Lung (tissue), 12 donors: ENCODE results near the gene UBL7. TPM values are rescaled to one million over a fixed set of nuclear protein-coding genes. Genes with fewer than 3 reads are reported as not detected.
A peak's percentile ranks its signal among the peaks of the same experiment; 100 is the strongest.
"Not testable (repeated sequence)": the region's sequence is repeated elsewhere in the genome, so short reads cannot be mapped to it uniquely, and the experiment has no call there.

ENCODE experiments used
- ATAC-seq: fragments of 200-7000 bp; cut with Tn5 transposase; one replicate; pipeline ENCODE4 v1.9.1; 2020; ENCODE audit warnings: moderate number of reproducible peaks; ENCODE audit not compliant: insufficient read depth, low FRiP score
- DNase-seq, 3 donors: peaks; one replicate each; pipeline ENCODE4 v3.0.0-alpha.2; 2013 to 2017
- H3K27ac ChIP-seq, 2 donors: one replicate each; pipeline ENCODE4 v1.5.1; 2013; ENCODE audit warnings: mild to moderate bottlenecking in 2 of 2, moderate library complexity in 2 of 2, control low read depth in 1 of 2, inconsistent platforms in 1 of 2, low read depth in 1 of 2, low read length in 1 of 2
- H3K27me3 ChIP-seq, 3 donors: one replicate each; pipeline ENCODE4 v1.5.1; 2013; ENCODE audit warnings: low read length in 2 of 3; ENCODE audit not compliant: control insufficient read depth in 3 of 3, insufficient read depth in 3 of 3
- H3K36me3 ChIP-seq, 4 donors: one replicate each; pipeline ENCODE4 v1.5.1; 2013; ENCODE audit warnings: low read length in 4 of 4, mild to moderate bottlenecking in 1 of 4, moderate library complexity in 1 of 4; ENCODE audit not compliant: control insufficient read depth in 4 of 4, insufficient read depth in 4 of 4
- H3K4me1 ChIP-seq, 5 donors: one replicate each; pipeline ENCODE4 v1.5.1; 2013; ENCODE audit warnings: low read length in 5 of 5, mild to moderate bottlenecking in 2 of 5, moderate library complexity in 1 of 5; ENCODE audit not compliant: control insufficient read depth in 5 of 5, insufficient read depth in 5 of 5
- H3K4me3 ChIP-seq: one replicate; pipeline ENCODE4 v1.5.1; 2013; ENCODE audit warnings: mild to moderate bottlenecking, control low read depth, moderate library complexity
- H3K9ac ChIP-seq, 2 donors: one replicate each; pipeline ENCODE4 v1.5.1; 2013; ENCODE audit warnings: low read length in 2 of 2, control low read depth in 1 of 2; ENCODE audit not compliant: insufficient read depth in 1 of 2
- H3K9me3 ChIP-seq, 4 donors: one replicate each; pipeline ENCODE4 v1.5.1; 2013; ENCODE audit warnings: low read length in 3 of 4, mild to moderate bottlenecking in 1 of 4, moderate library complexity in 1 of 4; ENCODE audit not compliant: control insufficient read depth in 4 of 4, insufficient read depth in 3 of 4
- WGBS, 2 donors: extraction: QIAGEN DNeasy Blood & Tissue Kit; methylation state at CpG; one replicate each; pipeline ENCODE4 v1.1.7; 2013; 5-methylcytosine and 5-hydroxymethylcytosine counted together
- polyA plus RNA-seq, 2 donors: library from polyadenylated mRNA; stranded (reverse); fragments of 200-250 nt; gene quantifications; one replicate each; pipeline ENCODE4 v1.2.1, GENCODE V29; 2013
- total RNA-seq, 2 donors: library from RNA; depleted of rRNA in 1 of 2; stranded (reverse); fragments of >200 nt in 1 of 2; gene quantifications; one replicate each; pipeline ENCODE4 v1.2.1, GENCODE V29; 2014 to 2021
- TF ChIP-seq, protein P1 (sequence below): IDR thresholded peaks from 2 replicates; pipeline ENCODE4 v1.5.1; 2012; ENCODE audit warnings: mild to moderate bottlenecking; ENCODE audit errors: control extremely low read depth, extremely low read depth
- donor health status: control.
- donor health status: control.
- donor health status: Bipolar disorder and iron deficiency.
- donor health status: healthy.
- donor health status: DM: yes; HTN: yes; CAD: no.

UBL7 gene
- total and polyA plus RNA-seq, 4 donors = 31.8 to 48.0 (median 40.4) TPM

DNA sequence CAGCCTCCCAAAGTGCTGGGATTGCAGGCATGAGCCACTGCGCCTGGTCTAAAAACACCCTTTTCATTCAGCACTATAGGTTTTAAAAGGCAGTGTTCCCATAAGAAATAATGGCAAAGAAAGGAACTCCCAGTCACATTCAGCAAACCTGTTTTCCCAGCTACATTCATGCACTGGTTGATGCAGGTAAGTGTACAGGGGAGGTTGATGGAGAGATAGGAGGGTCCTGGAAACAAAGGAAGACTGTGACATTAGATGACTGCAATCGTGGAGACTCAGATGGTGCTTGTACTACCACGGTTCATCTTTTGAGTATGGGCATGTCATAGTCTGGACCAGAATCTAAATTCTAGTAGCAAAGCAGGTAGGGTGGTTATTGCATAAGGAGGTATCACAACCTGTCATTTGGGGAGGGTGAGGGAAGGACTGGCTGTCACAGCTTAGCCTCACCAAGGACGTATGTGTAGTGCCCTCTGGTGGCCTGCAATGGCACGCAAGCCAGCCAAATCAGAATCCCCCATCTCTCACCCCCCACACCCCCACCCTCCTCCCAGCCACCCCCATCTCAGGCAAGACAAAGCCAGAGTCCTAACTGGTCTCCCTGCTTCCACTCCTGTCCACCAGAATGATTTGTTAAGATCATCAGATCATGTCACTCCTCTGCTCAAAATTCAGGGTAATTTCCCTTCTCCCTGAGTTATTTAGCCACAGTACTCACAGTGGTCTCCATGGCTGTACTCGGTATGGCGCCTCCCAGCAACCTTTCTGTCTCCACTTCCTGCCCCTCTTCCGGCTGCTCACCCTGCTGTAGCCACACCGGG lies 28.8 kb upstream of the UBL7 start:
- peak; percentile 58 for ATAC-seq
- Histone ChIP-seq H3K27ac (no peak overlapping the region), H3K9me3 (no peaks in the 10 kb centered on the region), H3K9ac (no peak overlapping the region), H3K36me3 (peaks cover 0 to 1% (median 0%) of the 10 kb centered on the region in 4 donors), H3K4me1 (no peaks in the 10 kb centered on the region), H3K4me3 (no peak overlapping the region), H3K27me3 (no peaks in the 10 kb centered on the region)
- TF ChIP-seq, protein P1, sequence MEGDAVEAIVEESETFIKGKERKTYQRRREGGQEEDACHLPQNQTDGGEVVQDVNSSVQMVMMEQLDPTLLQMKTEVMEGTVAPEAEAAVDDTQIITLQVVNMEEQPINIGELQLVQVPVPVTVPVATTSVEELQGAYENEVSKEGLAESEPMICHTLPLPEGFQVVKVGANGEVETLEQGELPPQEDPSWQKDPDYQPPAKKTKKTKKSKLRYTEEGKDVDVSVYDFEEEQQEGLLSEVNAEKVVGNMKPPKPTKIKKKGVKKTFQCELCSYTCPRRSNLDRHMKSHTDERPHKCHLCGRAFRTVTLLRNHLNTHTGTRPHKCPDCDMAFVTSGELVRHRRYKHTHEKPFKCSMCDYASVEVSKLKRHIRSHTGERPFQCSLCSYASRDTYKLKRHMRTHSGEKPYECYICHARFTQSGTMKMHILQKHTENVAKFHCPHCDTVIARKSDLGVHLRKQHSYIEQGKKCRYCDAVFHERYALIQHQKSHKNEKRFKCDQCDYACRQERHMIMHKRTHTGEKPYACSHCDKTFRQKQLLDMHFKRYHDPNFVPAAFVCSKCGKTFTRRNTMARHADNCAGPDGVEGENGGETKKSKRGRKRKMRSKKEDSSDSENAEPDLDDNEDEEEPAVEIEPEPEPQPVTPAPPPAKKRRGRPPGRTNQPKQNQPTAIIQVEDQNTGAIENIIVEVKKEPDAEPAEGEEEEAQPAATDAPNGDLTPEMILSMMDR = peak; percentile 34
- DNase-seq = peak; percentile 35 to 55 (median 43)
- WGBS, 2 donors = 30 to 36% methylated on average over 9 of the region's 9 CpGs

DNA sequence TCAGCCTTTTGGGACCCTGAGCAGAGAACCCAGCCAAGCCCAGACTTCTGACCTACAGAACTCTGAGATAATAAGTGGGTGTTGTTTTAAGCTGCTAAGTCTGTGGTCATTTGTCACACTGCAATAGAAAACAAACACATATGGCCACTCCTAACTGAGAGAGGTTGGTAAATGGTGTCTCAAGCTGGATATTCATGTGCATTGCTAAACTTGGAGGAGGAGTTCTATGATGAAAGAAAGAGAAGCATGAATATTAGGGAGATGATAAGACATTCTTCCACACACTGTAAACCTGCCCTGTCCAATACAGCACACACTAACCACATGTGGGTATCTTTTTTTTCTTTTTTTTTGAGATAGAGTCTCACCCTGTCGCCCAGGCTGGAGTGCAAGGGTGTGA lies 27.8 kb upstream of the UBL7 start:
- H3K27me3 ChIP-seq = no peaks in the 10 kb centered on the region
- H3K9me3 ChIP-seq = no peaks in the 10 kb centered on the region
- H3K4me1 ChIP-seq = no peaks in the 10 kb centered on the region
- H3K36me3 ChIP-seq = peaks cover 0 to 1% (median 0%) of the 10 kb centered on the region in 4 donors
- ATAC-seq = no peak
- no peak overlapping the region for H3K27ac ChIP-seq
- TF ChIP-seq, protein P1 = no peak
- WGBS, 2 donors = 94% methylated on average over 1 of the region's 1 CpG
- no peak for DNase-seq
- H3K9ac ChIP-seq = no peak overlapping the region
- no peak overlapping the region for H3K4me3 ChIP-seq

DNA sequence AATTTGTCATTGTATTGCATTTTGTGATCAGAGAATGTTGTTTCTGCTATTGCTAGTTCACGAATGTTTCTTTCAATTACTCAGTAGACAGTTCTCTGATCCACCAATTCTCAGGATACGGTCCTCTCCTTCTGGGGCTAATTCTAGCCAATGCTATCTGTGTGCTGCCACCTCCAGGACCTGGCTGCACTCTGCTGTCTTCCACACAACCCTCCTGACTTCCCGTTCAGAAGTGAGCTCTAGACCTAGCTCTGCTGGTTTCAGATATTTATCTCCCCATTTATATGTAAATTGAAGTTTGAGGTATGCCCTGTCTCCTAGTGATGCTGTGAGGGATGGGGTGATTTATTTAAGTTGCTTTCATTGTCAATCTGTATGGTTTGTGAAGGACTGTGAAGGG lies 21.7 kb upstream of the UBL7 start:
- Histone ChIP-seq H3K9me3 (no peaks in the 10 kb centered on the region), H3K27ac (no peak overlapping the region), H3K4me3 (no peak overlapping the region), H3K36me3 (no peaks in the 10 kb centered on the region), H3K4me1 (no peaks in the 10 kb centered on the region), H3K27me3 (no peaks in the 10 kb centered on the region), H3K9ac (no peak overlapping the region)
- DNase-seq (no peak), ATAC-seq (no peak)
- TF ChIP-seq, protein P1 = no peak
- WGBS, 2 donors = 69 to 86% methylated on average over 3 of the region's 3 CpGs

DNA sequence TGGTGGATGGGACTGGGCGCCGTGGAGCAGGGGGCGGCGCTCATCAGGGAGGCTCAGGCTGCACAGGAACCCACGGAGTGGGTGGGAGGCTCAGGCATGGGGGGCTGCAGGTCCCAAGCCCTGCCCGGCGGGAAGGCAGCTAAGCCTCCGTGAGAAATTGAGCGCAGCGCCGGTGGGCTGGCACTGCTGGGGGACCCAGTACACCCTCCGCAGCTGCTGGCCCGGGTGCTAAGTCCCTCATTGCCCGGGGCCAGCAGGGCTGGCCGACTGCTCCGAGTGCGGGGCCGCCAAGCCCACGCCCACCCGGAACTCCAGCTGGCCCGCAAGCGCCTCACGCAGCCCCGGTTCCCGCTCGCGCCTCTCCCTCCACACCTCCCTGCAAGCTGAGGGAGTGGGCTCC lies 19.4 kb upstream of the UBL7 start:
- not testable (repeated sequence) for H3K9me3 ChIP-seq, H3K36me3 ChIP-seq, DNase-seq, ATAC-seq, H3K4me1 ChIP-seq, H3K9ac ChIP-seq, H3K27me3 ChIP-seq, H3K4me3 ChIP-seq, H3K27ac ChIP-seq
- 96 to 97% methylated on average over 23 to 27 of the region's 27 CpGs for WGBS, 2 donors

DNA sequence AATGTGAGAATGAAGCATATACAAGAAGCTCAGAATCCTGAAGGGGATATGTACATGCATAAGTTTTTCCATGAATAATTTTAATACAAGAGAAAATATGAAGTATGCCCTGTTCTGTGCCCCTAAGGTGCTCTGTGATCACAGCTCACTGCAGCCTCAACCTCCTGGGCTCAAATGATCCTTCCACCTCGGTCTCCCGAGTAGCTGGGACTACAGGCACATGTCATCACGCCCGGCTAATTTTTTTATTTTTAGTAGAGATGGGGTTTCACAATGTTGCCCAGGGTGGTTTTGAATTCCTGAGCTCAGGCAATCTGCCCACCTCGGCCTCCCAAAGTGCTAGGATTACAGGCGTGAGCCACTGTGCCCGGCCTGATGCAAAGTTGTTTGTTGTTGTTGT lies 10.7 kb upstream of the UBL7 start:
- WGBS, 2 donors = 91 to 95% methylated on average over 7 of the region's 7 CpGs

More for the DNA sequence above, 10.7 kb upstream of the UBL7 start:
- H3K36me3 ChIP-seq, H3K27ac ChIP-seq, H3K9me3 ChIP-seq, H3K9ac ChIP-seq, ATAC-seq, H3K27me3 ChIP-seq, DNase-seq, H3K4me1 ChIP-seq, H3K4me3 ChIP-seq: not testable (repeated sequence)
